Fibroblast of lung (primary cell): Measurements from ENCODE around the gene CREB5.

ENCODE experiments used
- CTCF ChIP-seq, 2 donors: IDR thresholded peaks in 1 of 2; conservative IDR thresholded peaks in 1 of 2; 1 replicate in 1 of 2; 2 replicates in 1 of 2; pipeline ENCODE4 v1.5.1; 2011 to 2012; ENCODE audit warnings: low read length in 2 of 2, control low read depth in 1 of 2, inconsistent platforms in 1 of 2, low read depth in 1 of 2, mild to moderate bottlenecking in 1 of 2
- EZH2 ChIP-seq: IDR thresholded peaks from 2 replicates; pipeline ENCODE4 v1.5.1; 2012; ENCODE audit warnings: low read length, control low read depth, mild to moderate bottlenecking; ENCODE audit errors: missing control alignments

DNA sequence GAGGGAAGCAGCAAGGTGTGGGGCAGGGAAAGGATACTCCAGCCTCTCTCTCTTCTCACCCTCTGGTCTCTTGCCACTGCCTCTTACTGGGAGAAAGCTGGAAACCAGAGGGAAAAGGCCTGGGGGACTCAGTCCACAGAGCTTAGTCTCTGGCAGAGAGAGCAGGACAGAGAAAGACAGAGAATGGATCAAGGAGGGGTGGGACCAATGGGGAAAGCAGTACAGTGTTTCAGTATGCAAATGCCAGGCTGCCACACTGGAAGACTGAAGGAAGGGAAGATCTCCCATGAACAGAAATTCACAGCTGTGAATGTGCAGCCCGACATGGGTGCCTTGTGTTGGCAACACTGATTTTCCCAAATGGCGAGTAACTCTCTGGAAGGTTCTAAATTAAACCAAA, 40.4 kb downstream of the CREB5 start:
- TF ChIP-seq CTCF (conservative IDR thresholded peaks at IDR 0.05 in 1 of 2, IDR thresholded peaks at IDR 0.05 in 1 of 2; ENCODE audit: low read depth in 1 of 2, low read length in 2 of 2): no peak
- TF ChIP-seq EZH2: no peak
